Measurements from ENCODE around the gene OCLN.
A peak's percentile ranks its signal among the peaks of the same experiment; 100 is the strongest.
"Not testable (repeated sequence)": the region's sequence is repeated elsewhere in the genome, so short reads cannot be mapped to it uniquely, and the experiment has no call there.

The OCLN gene

DNA sequence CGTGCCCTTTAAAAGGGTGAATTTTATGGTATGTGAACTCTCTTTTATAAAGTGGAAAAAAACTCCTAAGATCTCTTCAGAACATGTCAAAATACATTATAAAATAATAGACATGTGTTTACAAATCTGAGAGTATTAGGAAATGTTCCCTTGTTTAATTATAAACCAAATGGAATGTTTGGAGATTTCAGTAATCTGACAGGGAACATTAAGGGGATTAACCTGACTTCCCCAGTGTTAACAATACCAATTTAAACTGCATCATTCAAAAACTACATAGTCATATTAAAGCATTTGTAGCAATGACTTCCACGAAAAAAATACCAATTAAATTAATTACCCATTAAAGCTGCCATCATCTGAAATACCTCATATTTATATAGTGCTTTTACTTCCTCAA is 1.6 kb upstream of the OCLN start:
- DNase-seq (ENCODE audit: low read depth in 2 of 3, low spot score in 2 of 3): no peak

- DNase-seq (ENCODE audit: low read depth in 2 of 3, low spot score in 2 of 3): no peak
Measured at GRCh38 chr5:69491838-69492390, 676 bp upstream of the OCLN start.

- DNase-seq (ENCODE audit: low read depth in 2 of 3, low spot score in 2 of 3): no peak
Measured at GRCh38 chr5:69492923-69493395, 369 bp downstream of the OCLN start.

DNA sequence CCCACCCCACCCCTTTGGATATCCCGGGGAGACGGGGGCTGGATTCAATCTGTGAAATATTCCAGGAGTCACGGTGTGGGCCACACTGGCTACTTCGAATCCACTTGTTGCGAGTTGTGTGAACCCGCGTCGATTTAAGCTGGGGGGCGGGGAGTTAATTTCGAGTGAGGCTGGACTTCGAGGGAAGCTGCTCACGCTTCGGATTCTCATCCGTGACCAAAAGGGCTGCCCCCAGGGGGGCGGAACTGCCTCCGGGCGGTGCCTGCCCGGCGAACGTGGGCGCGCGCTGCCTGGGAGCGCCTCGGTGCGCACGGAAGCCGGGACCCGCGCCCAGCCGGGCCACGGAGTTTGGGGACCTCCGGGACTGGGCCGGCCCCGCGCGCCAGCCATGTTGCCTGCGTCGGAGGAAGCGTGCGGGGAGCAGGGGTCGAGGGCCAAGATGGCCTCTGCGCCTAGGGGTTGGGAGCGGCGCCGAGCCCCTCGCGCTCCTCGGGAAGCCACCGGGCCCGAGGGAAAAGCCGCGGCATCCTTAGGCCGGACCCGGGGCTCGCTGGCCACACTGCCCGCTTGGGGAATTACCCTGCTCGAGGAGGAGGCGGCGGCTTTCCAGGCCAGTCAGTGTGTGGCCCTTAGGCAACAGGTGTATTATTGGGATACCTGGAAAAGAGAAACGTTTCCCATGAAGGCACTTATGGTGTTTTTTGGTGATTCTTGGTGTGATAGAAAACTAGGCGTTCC is 975 bp downstream of the OCLN start:
- peak in 1 of 3 experiments; percentile 3 for DNase-seq (ENCODE audit: low read depth in 2 of 3, low spot score in 2 of 3)

GRCh38 chr5:69494452-69494851 is 1.9 kb downstream of the OCLN start:
- DNase-seq (ENCODE audit: low read depth in 2 of 3, low spot score in 2 of 3): no peak

- no peak for DNase-seq (ENCODE audit: low read depth in 2 of 3, low spot score in 2 of 3)
Measured at GRCh38 chr5:69497006-69497520, 4.5 kb downstream of the OCLN start.

GRCh38 chr5:69498384-69498783 is 5.8 kb downstream of the OCLN start:
- no peak for DNase-seq (ENCODE audit: low read depth in 2 of 3, low spot score in 2 of 3)

DNA sequence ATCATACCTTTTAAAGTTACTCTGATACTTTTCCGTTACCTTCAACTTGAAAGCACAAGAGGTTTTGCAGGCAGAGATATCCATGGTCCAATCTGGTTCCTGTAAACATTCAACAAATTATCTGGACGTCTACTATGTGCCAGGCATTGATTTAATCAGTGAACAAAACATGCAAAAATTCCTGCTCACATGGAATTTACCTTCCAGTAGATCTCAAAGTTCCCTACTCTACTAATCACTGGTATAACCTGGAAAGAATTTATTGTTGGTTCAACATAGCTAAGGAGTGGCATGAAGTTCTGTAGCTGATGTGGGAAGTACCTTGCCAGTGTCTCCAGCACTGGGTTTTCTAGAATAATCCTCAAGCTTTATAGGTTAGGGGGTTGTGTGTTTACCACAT is 9.8 kb downstream of the OCLN start:
- DNase-seq (ENCODE audit: low read depth in 2 of 3, low spot score in 2 of 3): no peak

DNA sequence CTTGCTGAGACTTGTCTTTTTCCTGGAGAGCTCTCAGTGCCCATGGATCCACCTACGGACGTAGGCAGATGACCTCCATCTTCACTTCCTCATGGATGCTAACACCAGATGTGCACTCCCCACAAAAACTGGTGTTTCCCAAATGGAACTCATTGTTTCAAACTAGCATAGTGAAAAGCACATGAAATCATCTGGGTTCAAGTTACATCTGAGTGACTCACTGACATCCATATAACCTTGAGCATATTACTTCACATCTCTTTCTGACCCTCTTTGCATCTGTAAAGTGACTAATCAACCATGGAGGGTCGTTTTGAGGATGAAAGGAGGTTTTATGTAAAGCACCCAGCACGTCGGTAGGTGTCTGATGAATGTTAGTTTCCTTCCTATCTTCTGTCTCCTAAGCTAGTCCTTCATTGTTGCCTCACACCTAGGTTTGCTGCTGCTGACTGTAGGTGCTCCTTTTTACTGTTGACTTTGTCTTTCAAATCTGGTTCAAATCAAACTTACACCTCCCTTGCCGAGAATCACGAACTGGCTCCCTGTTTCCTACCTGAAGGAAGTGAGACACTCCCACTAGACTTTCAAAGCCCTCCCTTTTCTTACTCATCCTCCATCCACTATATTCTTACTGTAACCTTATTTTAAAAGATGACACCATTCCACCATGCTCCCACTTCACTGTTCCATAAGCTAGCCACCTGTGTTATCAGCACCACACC is 10.3 kb downstream of the OCLN start:
- DNase-seq (ENCODE audit: low read depth in 2 of 3, low spot score in 2 of 3): no peak

- DNase-seq (ENCODE audit: low read depth in 2 of 3, low spot score in 2 of 3): no peak
Measured at GRCh38 chr5:69504036-69504435, 11.4 kb downstream of the OCLN start.

- no peak for DNase-seq (ENCODE audit: low read depth in 2 of 3, low spot score in 2 of 3)
Measured at GRCh38 chr5:69505306-69505705, 12.7 kb downstream of the OCLN start.

DNA sequence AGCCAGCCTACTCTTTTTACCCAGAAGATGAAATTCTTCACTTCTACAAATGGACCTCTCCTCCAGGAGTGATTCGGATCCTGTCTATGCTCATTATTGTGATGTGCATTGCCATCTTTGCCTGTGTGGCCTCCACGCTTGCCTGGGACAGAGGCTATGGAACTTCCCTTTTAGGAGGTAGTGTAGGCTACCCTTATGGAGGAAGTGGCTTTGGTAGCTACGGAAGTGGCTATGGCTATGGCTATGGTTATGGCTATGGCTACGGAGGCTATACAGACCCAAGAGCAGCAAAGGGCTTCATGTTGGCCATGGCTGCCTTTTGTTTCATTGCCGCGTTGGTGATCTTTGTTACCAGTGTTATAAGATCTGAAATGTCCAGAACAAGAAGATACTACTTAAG is 16.6 kb downstream of the OCLN start:
- no peak for DNase-seq (ENCODE audit: low read depth in 2 of 3, low spot score in 2 of 3)

DNA sequence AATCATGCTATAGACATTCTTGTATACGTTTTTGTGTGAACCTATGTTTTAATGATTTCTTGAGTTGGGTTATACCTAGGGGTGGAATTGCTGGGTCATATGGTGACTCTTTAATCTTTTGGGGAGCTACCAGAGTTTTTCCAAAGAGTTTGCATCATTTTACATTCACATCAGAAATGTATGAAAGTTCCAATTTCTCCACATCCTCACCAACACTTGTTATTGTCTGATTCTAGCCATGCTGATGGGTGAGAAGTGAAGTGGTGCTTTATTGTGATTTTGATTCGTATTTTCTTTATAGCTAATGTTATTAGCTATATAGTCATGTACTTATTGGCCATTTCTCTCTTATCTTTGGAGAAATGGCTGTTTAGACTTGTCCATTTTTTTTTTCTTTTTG is 18.1 kb downstream of the OCLN start:
- DNase-seq (ENCODE audit: low read depth in 2 of 3, low spot score in 2 of 3): no peak

GRCh38 chr5:69512740-69513260 is 20.2 kb downstream of the OCLN start:
- no peak for DNase-seq (ENCODE audit: low read depth in 2 of 3, low spot score in 2 of 3)

GRCh38 chr5:69515570-69515969 is 23.0 kb downstream of the OCLN start:
- DNase-seq (ENCODE audit: low read depth in 2 of 3, low spot score in 2 of 3): not testable (repeated sequence)

- DNase-seq (ENCODE audit: low read depth in 2 of 3, low spot score in 2 of 3): no peak
Measured at GRCh38 chr5:69516769-69517168, 24.2 kb downstream of the OCLN start.

DNA sequence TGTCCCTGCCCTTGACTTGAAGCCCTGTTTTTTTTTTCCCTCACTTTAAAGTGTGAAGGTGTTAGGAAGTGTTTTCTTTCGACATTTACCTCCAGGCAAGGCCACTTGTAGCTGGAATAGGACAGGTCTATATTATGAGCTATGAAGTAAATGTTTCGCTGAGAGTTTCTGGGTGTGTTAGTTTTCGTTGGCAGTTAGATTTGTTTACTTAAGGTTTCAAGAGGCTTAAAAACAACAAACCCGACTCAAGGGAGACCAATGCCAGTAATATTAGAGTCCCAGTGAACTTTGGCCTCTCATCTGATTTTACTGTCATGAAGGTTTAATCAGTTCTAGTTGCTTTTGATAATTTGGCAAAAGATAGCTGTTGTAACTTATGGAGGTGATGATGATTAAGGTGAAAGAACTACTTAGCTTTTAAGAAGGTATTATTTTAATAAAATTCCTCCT is 25.2 kb downstream of the OCLN start:
- no peak for DNase-seq (ENCODE audit: low read depth in 2 of 3, low spot score in 2 of 3)

GRCh38 chr5:69519285-69519684 is 26.7 kb downstream of the OCLN start:
- no peak for DNase-seq (ENCODE audit: low read depth in 2 of 3, low spot score in 2 of 3)

DNA sequence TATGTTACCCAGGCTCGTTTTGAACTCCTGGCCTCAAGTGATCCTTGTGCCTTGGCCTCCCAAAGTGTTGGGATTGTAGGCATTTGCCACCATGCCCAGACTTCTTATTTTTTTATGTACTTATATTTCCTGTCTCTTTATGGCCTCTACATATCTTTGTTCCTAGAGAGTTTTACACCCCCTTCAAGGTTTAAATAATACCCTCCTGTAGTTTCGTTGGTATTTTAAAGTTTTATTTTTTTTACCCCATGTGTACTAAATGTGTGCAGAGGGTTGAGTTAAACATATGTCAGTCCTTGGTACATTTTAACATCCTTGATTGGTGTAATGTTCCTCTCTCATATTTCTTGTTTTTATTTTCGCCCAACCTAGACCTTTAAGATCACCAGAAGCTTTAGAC is 29.4 kb downstream of the OCLN start:
- no peak for DNase-seq (ENCODE audit: low read depth in 2 of 3, low spot score in 2 of 3)

- DNase-seq (ENCODE audit: low read depth in 2 of 3, low spot score in 2 of 3): no peak
Measured at GRCh38 chr5:69525490-69525889, 32.9 kb downstream of the OCLN start.

GRCh38 chr5:69526660-69527059 is 34.1 kb downstream of the OCLN start:
- DNase-seq (ENCODE audit: low read depth in 2 of 3, low spot score in 2 of 3): no peak
